Caco-2 (cell line): Measurements from ENCODE around the gene CT45A10. TPM values are rescaled to one million over a fixed set of nuclear protein-coding genes. Genes with fewer than 3 reads are reported as not detected.
"Not testable (repeated sequence)": the region's sequence is repeated elsewhere in the genome, so short reads cannot be mapped to it uniquely, and the experiment has no call there.

Experiments
- BruUV-seq: library from RNA; stranded (reverse); fragments of 400-500 nt; replicated peaks from 2 replicates; lab custom pipeline; 2021; lab: Mats Ljungman, UMichigan
- CTCF ChIA-PET: fragments of 300-600 bp; sonication (Branson Sonifier 250); formaldehyde crosslinking; loops from one replicate; lab custom pipeline; 2022; ENCODE audit warnings: antibody characterized with exemption; lab: Charles Lee
- POLR2A ChIA-PET: fragments of 300-600 bp; sonication (Branson Sonifier 250); formaldehyde crosslinking; loops from one replicate; lab custom pipeline; 2022; ENCODE audit warnings: antibody characterized with exemption; lab: Charles Lee
- DNase-seq, 2 experiments: peaks; one replicate each; pipeline versions ENCODE4 v3.0.0 to v3.0.0-alpha.2; 2020 to 2022
- H3K27me3 ChIP-seq: replicated peaks from 2 replicates; pipeline ENCODE4 v1.6.0; 2011; ENCODE audit warnings: low read length; ENCODE audit not compliant: control insufficient read depth, insufficient read depth
- H3K36me3 ChIP-seq: 2 replicates; pipeline ENCODE4 v1.5.1; 2011; ENCODE audit warnings: low read length; ENCODE audit not compliant: control insufficient read depth, insufficient read depth
- H3K4me1 ChIP-seq: fragments of 250-450 bp; sonication (Bioruptor Pico); 2 replicates; pipeline ENCODE4 v1.5.1; 2020; ENCODE audit warnings: mild to moderate bottlenecking
- H3K4me3 ChIP-seq: 2 replicates; pipeline ENCODE4 v1.5.1; 2011; ENCODE audit warnings: low read depth, mild to moderate bottlenecking, control low read depth, low read length
- H3K9me3 ChIP-seq: fragments of 250-450 bp; sonication (Bioruptor Pico); 2 replicates; pipeline ENCODE4 v1.5.1; 2020; ENCODE audit warnings: mild to moderate bottlenecking, moderate library complexity
- H3K27ac Mint-ChIP-seq: one replicate; pipeline ENCODE4 v1.8.0; 2022; ENCODE audit warnings: mixed read lengths; ENCODE audit not compliant: unreplicated experiment
- H3K27me3 Mint-ChIP-seq: one replicate; pipeline ENCODE4 v1.8.0; 2022; ENCODE audit warnings: mixed read lengths; ENCODE audit not compliant: insufficient read depth, unreplicated experiment
- H3K36me3 Mint-ChIP-seq: one replicate; pipeline ENCODE4 v1.8.0; 2022; ENCODE audit warnings: mild to moderate bottlenecking, mixed read lengths; ENCODE audit not compliant: insufficient read depth, unreplicated experiment
- H3K4me1 Mint-ChIP-seq: one replicate; pipeline ENCODE4 v1.8.0; 2022; ENCODE audit warnings: low read depth, mixed read lengths; ENCODE audit not compliant: unreplicated experiment
- H3K4me3 Mint-ChIP-seq: one replicate; pipeline ENCODE4 v1.8.0; 2022; ENCODE audit warnings: mild to moderate bottlenecking, moderate library complexity, mixed read lengths; ENCODE audit not compliant: unreplicated experiment
- H3K9me3 Mint-ChIP-seq: one replicate; pipeline ENCODE4 v1.8.0; 2022; ENCODE audit warnings: mixed read lengths; ENCODE audit not compliant: unreplicated experiment
- intact Hi-C: fragments of 100-400 bp; cut with micrococcal nuclease; formaldehyde crosslinking; loops from one replicate; pipeline ENCODE4 v1.10.0; 2022; ENCODE audit not compliant: unreplicated experiment
- total RNA-seq: library from RNA; stranded (reverse); gene quantifications from 2 replicates; pipeline ENCODE4 v1.2.3, GENCODE V29; 2022
- TF ChIP-seq, protein P1 (sequence below), 2 experiments: fragments of 200-600 bp in 1 of 2; IDR thresholded peaks; 1 replicate in 1 of 2; 2 replicates in 1 of 2; pipeline versions ENCODE4 v1.5.1 to v1.8.0; 2011 to 2022; ENCODE audit warnings: antibody characterized with exemption in 1 of 2, control low read depth in 1 of 2, inconsistent platforms in 1 of 2, low read depth in 1 of 2, low read length in 1 of 2, mild to moderate bottlenecking in 1 of 2, moderate library complexity in 1 of 2; ENCODE audit not compliant: insufficient read depth in 1 of 2, severe bottlenecking in 1 of 2, unreplicated experiment in 1 of 2

CT45A10 gene
- total RNA-seq, 1 experiment from 2014 or later, result not detected

DNA sequence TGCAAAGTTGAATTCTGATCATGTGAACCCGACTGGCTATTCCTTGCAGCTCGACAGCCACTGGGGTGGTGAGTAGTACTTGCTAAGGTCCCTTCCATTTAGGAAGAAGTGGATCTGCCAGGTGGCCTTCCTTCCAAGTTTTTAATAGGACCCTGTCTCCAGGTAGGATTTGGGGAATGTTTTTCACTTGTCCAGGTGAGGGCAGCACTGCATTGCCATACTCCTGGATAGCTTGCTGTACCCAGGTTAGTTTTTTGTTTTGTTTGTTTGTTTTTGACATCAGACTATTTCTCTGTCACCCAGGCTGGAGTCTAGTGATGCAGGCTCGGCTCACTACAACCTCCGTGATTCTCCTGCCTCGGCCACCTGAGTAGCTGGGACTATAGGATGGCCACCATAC, 30.1 kb upstream of the CT45A10 start:
- Histone ChIP-seq H3K36me3 (no peaks in the 10 kb centered on the region), H3K9me3 (no peaks in the 10 kb centered on the region), H3K27me3 (no peaks in the 10 kb centered on the region), H3K4me3 (no peak overlapping the region), H3K4me1 (no peaks in the 10 kb centered on the region)
- Mint-ChIP-seq H3K9me3 (no peaks in the 10 kb centered on the region), H3K27ac (no peak overlapping the region), H3K4me1 (no peaks in the 10 kb centered on the region), H3K36me3 (no peaks in the 10 kb centered on the region), H3K4me3 (no peak overlapping the region), H3K27me3 (no peaks in the 10 kb centered on the region)
- ChIA-PET POLR2A (no interaction called here), CTCF (no interaction called here)
- intact Hi-C loops, result no loop called here
- BruUV-seq, result no TSS peak
- TF ChIP-seq, protein P1, sequence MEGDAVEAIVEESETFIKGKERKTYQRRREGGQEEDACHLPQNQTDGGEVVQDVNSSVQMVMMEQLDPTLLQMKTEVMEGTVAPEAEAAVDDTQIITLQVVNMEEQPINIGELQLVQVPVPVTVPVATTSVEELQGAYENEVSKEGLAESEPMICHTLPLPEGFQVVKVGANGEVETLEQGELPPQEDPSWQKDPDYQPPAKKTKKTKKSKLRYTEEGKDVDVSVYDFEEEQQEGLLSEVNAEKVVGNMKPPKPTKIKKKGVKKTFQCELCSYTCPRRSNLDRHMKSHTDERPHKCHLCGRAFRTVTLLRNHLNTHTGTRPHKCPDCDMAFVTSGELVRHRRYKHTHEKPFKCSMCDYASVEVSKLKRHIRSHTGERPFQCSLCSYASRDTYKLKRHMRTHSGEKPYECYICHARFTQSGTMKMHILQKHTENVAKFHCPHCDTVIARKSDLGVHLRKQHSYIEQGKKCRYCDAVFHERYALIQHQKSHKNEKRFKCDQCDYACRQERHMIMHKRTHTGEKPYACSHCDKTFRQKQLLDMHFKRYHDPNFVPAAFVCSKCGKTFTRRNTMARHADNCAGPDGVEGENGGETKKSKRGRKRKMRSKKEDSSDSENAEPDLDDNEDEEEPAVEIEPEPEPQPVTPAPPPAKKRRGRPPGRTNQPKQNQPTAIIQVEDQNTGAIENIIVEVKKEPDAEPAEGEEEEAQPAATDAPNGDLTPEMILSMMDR (IDR thresholded peaks at IDR 0.05; ENCODE audit: insufficient read depth in 1 of 2, low read depth in 1 of 2, low read length in 1 of 2, severe bottlenecking in 1 of 2, unreplicated experiment in 1 of 2), result peak; percentile 10 to 11
- no peak for DNase-seq

DNA sequence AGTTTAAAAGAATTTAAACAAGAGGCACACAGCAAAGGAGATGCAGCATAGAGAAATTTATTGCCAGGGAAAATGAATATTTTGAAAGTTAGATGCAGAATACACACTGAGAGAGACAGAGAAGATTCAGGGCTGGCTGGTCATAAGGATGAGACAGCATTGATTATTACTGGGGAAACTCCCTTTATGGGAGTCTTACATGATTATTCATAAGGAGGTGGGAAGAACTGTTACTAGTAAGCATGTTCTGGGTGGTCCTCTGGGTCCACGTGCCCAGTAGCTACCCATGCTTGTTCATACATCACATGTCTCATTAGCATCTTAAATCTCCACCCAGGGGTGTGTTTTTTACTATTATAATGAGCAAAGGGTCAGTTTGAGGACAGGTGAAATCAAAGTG, 27.3 kb upstream of the CT45A10 start:
- H3K4me1 Mint-ChIP-seq, CTCF ChIA-PET, H3K36me3 Mint-ChIP-seq, BruUV-seq, H3K36me3 ChIP-seq, H3K9me3 ChIP-seq, H3K27me3 ChIP-seq, H3K9me3 Mint-ChIP-seq, H3K27ac Mint-ChIP-seq, H3K27me3 Mint-ChIP-seq, H3K4me1 ChIP-seq, DNase-seq, intact Hi-C loops, H3K4me3 ChIP-seq, H3K4me3 Mint-ChIP-seq, POLR2A ChIA-PET: not testable (repeated sequence)

DNA sequence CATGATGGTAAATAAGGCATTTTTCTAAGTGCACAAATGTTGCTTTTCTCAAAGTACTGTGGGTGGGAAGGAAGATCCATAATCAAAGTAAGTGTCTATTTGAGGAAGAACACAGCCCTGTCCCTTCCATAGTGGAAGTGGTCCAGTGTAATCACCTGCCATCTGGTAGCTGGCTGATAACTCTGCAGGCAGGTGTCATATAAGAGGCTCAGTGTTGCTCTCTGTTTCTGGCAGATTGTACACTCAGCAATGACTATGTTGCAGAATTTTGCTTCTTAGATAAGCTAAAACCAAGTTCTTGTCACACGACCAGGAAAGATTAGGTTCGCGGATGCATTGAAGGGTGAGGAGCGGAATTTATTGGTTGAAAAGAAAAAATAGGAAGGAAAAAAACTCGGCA, 21.2 kb upstream of the CT45A10 start:
- H3K27me3 ChIP-seq, result no peaks in the 10 kb centered on the region
- no peaks in the 10 kb centered on the region for H3K9me3 ChIP-seq
- POLR2A ChIA-PET, result no interaction called here
- Mint-ChIP-seq H3K4me3 (no peak overlapping the region), H3K4me1 (no peaks in the 10 kb centered on the region), H3K27ac (no peak overlapping the region), H3K9me3 (no peaks in the 10 kb centered on the region), H3K36me3 (no peaks in the 10 kb centered on the region), H3K27me3 (no peaks in the 10 kb centered on the region)
- intact Hi-C loops, result no loop called here
- no TSS peak for BruUV-seq
- H3K4me1 ChIP-seq, result no peaks in the 10 kb centered on the region
- DNase-seq, result no peak
- no peak overlapping the region for H3K4me3 ChIP-seq
- CTCF ChIA-PET, result no interaction called here
- no peaks in the 10 kb centered on the region for H3K36me3 ChIP-seq
- TF ChIP-seq, protein P1 (IDR thresholded peaks at IDR 0.05; ENCODE audit: insufficient read depth in 1 of 2, low read depth in 1 of 2, low read length in 1 of 2, severe bottlenecking in 1 of 2, unreplicated experiment in 1 of 2), result no peak

DNA sequence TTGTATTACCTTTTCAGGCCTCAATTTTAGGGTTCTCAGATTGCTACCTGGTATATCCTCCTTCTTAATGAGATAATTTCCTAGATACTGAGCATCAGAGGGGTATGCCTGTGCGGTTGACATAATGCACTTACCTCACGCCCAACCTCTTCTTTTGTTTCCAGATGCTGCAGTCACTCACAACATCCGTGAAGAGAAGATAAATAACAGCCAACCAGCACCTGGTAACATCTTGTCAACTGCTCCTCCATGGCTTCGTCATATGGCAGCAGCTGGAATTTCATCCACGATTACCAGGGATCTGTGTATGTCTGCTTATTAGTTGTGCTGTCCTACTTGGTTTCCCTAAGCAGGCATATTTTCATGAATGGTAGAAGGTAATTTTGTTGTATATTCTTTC, 17.0 kb upstream of the CT45A10 start:
- Histone ChIP-seq H3K4me3 (no peak overlapping the region), H3K9me3 (no peaks in the 10 kb centered on the region), H3K4me1 (no peaks in the 10 kb centered on the region), H3K36me3 (no peaks in the 10 kb centered on the region), H3K27me3 (no peaks in the 10 kb centered on the region)
- intact Hi-C loops, result no loop called here
- TF ChIP-seq, protein P1 (IDR thresholded peaks at IDR 0.05; ENCODE audit: insufficient read depth in 1 of 2, low read depth in 1 of 2, low read length in 1 of 2, severe bottlenecking in 1 of 2, unreplicated experiment in 1 of 2), result no peak
- H3K4me1 Mint-ChIP-seq, result no peaks in the 10 kb centered on the region
- H3K27ac Mint-ChIP-seq, result no peak overlapping the region
- POLR2A ChIA-PET, result no interaction called here
- CTCF ChIA-PET, result no interaction called here
- H3K27me3 Mint-ChIP-seq, result no peaks in the 10 kb centered on the region
- H3K36me3 Mint-ChIP-seq, result no peaks in the 10 kb centered on the region
- H3K9me3 Mint-ChIP-seq, result no peaks in the 10 kb centered on the region
- no peak for DNase-seq
- no TSS peak for BruUV-seq
- no peak overlapping the region for H3K4me3 Mint-ChIP-seq
